Mammary epithelial cell (primary cell): ENCODE data around the gene FOXN4.

Source experiments
- CTCF ChIP-seq, 2 donors: IDR thresholded peaks in 1 of 2; conservative IDR thresholded peaks in 1 of 2; 2 replicates each; pipeline ENCODE4 v1.5.1; 2011 to 2012; ENCODE audit warnings: inconsistent platforms in 2 of 2, low read length in 2 of 2, mild to moderate bottlenecking in 2 of 2, control low read depth in 1 of 2, low read depth in 1 of 2; ENCODE audit not compliant: insufficient read depth in 1 of 2; ENCODE audit errors: extremely low read depth in 1 of 2
- EZH2 ChIP-seq: IDR thresholded peaks from 2 replicates; pipeline ENCODE4 v1.6.1; 2012; ENCODE audit warnings: low read length, inconsistent platforms, borderline replicate concordance

- no peak for TF ChIP-seq CTCF (conservative IDR thresholded peaks at IDR 0.05 in 1 of 2, IDR thresholded peaks at IDR 0.05 in 1 of 2; ENCODE audit: extremely low read depth in 1 of 2, insufficient read depth in 1 of 2, low read depth in 1 of 2, low read length in 2 of 2)
- TF ChIP-seq EZH2: no peak
Observed at GRCh38 chr12:109357032-109357431, 47.9 kb upstream of the FOXN4 start.
